Loucy (cell line): ENCODE results near the gene NAPEPLD.

Source experiments
- H2AFZ ChIP-seq: fragments of 200-600 bp; sonication (generic); 2 replicates; pipeline ENCODE4 v1.6.0; 2016; ENCODE audit warnings: antibody characterized with exemption, mild to moderate bottlenecking, low read length, moderate library complexity
- H3F3A ChIP-seq: fragments of 200-600 bp; 2 replicates; pipeline ENCODE4 v1.6.0; 2016; ENCODE audit warnings: antibody characterized with exemption, low read depth, mild to moderate bottlenecking
- H3K27me3 ChIP-seq: fragments of 200-600 bp; sonication (generic); 2 replicates; pipeline ENCODE4 v1.6.1; 2014; ENCODE audit warnings: low read length, mild to moderate bottlenecking; ENCODE audit not compliant: insufficient read depth, poor library complexity, severe bottlenecking
- H3K36me3 ChIP-seq: fragments of 200-600 bp; sonication (generic); 2 replicates; pipeline ENCODE4 v1.6.1; 2016; ENCODE audit warnings: low read length; ENCODE audit not compliant: insufficient read depth
- H3K4me1 ChIP-seq: fragments of 200-600 bp; sonication (generic); 2 replicates; pipeline ENCODE4 v1.5.1; 2014; ENCODE audit warnings: low read length, mild to moderate bottlenecking; ENCODE audit not compliant: insufficient read depth, poor library complexity, severe bottlenecking
- H3K4me2 ChIP-seq: fragments of 200-600 bp; sonication (generic); 2 replicates; pipeline ENCODE4 v1.6.0; 2014; ENCODE audit warnings: antibody characterized with exemption, low read length, low read depth, mild to moderate bottlenecking; ENCODE audit not compliant: poor library complexity, severe bottlenecking
- H3K4me3 ChIP-seq: fragments of 200-600 bp; sonication (generic); 2 replicates; pipeline ENCODE4 v1.5.1; 2014; ENCODE audit warnings: low read length, mild to moderate bottlenecking, mixed read lengths; ENCODE audit not compliant: poor library complexity, severe bottlenecking
- H3K79me2 ChIP-seq: fragments of 200-600 bp; sonication (generic); 2 replicates; pipeline ENCODE4 v1.6.1; 2014; ENCODE audit warnings: low read length; ENCODE audit not compliant: insufficient read depth
- H3K9ac ChIP-seq: fragments of 200-600 bp; sonication (generic); 2 replicates; pipeline ENCODE4 v1.6.0; 2014; ENCODE audit warnings: mild to moderate bottlenecking, low read depth, low read length, moderate library complexity; ENCODE audit not compliant: poor library complexity, severe bottlenecking
- H3K9me2 ChIP-seq: fragments of 200-600 bp; sonication (generic); replicated peaks from 2 replicates; pipeline ENCODE4 v1.6.1; 2016; ENCODE audit warnings: low read depth, low read length, mixed read lengths
- H3K9me3 ChIP-seq: fragments of 200-600 bp; sonication (generic); 2 replicates; pipeline ENCODE4 v1.6.1; 2014; ENCODE audit warnings: mild to moderate bottlenecking, antibody characterized with exemption, low read length, low read depth; ENCODE audit not compliant: insufficient read depth
- H4K20me1 ChIP-seq: fragments of 200-600 bp; sonication (generic); 2 replicates; pipeline ENCODE4 v1.6.0; 2014; ENCODE audit warnings: antibody characterized with exemption, low read length, mild to moderate bottlenecking; ENCODE audit not compliant: insufficient read depth, poor library complexity, severe bottlenecking
- CTCF ChIP-seq: fragments of 200-600 bp; sonication (generic); conservative IDR thresholded peaks from 2 replicates; pipeline ENCODE4 v1.5.1; 2014; ENCODE audit warnings: mild to moderate bottlenecking, antibody characterized with exemption, low read length
- EZH2phosphoT487 ChIP-seq: fragments of 200-600 bp; IDR thresholded peaks from 2 replicates; pipeline ENCODE4 v1.6.1; 2018; ENCODE audit warnings: antibody characterized with exemption, mild to moderate bottlenecking, moderate library complexity, borderline replicate concordance

NAPEPLD gene

GRCh38 chr7:103077318-103077717 lies 71.6 kb downstream of the NAPEPLD start:
- TF ChIP-seq EZH2phosphoT487 (no peak), CTCF (no peak)
- peaks cover 24% of the 10 kb centered on the region for H3K79me2 ChIP-seq
- no peaks in the 10 kb centered on the region for H3K9me2 ChIP-seq

GRCh38 chr7:103076764-103077163 lies 72.1 kb downstream of the NAPEPLD start:
- Histone ChIP-seq H3K9me2 (no peaks in the 10 kb centered on the region), H3K79me2 (peaks cover 24% of the 10 kb centered on the region)

More at GRCh38 chr7:103077318-103077717, 71.6 kb downstream of the NAPEPLD start:
- H4K20me1 ChIP-seq: no peaks in the 10 kb centered on the region
- H3K4me3 ChIP-seq: peak overlapping the region; percentile 88
- H3K9me3 ChIP-seq: no peaks in the 10 kb centered on the region
- peaks cover 37% of the 10 kb centered on the region for H3K4me1 ChIP-seq
- H3K27me3 ChIP-seq: no peaks in the 10 kb centered on the region
- H3K4me2 ChIP-seq: peak overlapping the region; percentile 92
- no peak overlapping the region for H3K9ac ChIP-seq
- no peaks in the 10 kb centered on the region for H3F3A ChIP-seq
- no peaks in the 10 kb centered on the region for H3K36me3 ChIP-seq
- no peak overlapping the region for H2AFZ ChIP-seq

GRCh38 chr7:103075337-103075918 lies 73.5 kb downstream of the NAPEPLD start:
- H3K9ac ChIP-seq: peak overlapping the region; percentile 85
- no peaks in the 10 kb centered on the region for H3K9me3 ChIP-seq
- no peaks in the 10 kb centered on the region for H3K9me2 ChIP-seq
- H2AFZ ChIP-seq: peak overlapping the region; percentile 75
- TF ChIP-seq EZH2phosphoT487: no peak
- TF ChIP-seq CTCF: no peak
- H3F3A ChIP-seq: no peaks in the 10 kb centered on the region
- H3K27me3 ChIP-seq: no peaks in the 10 kb centered on the region
- H3K79me2 ChIP-seq: peaks cover 24% of the 10 kb centered on the region
- H3K36me3 ChIP-seq: no peaks in the 10 kb centered on the region
- H4K20me1 ChIP-seq: no peaks in the 10 kb centered on the region
- peak overlapping the region; percentile 92 for H3K4me2 ChIP-seq
- peak overlapping the region; percentile 88 for H3K4me3 ChIP-seq
- peaks cover 34% of the 10 kb centered on the region for H3K4me1 ChIP-seq

More at GRCh38 chr7:103076764-103077163, 72.1 kb downstream of the NAPEPLD start:
- H3K4me1 ChIP-seq: peaks cover 34% of the 10 kb centered on the region
- H3K9ac ChIP-seq: no peak overlapping the region
- no peaks in the 10 kb centered on the region for H3F3A ChIP-seq
- H3K27me3 ChIP-seq: no peaks in the 10 kb centered on the region
- no peaks in the 10 kb centered on the region for H3K36me3 ChIP-seq
- peak overlapping the region; percentile 88 for H3K4me3 ChIP-seq
- H4K20me1 ChIP-seq: no peaks in the 10 kb centered on the region
- no peaks in the 10 kb centered on the region for H3K9me3 ChIP-seq
- TF ChIP-seq CTCF: no peak
- TF ChIP-seq EZH2phosphoT487: no peak
- H2AFZ ChIP-seq: no peak overlapping the region
- peak overlapping the region; percentile 92 for H3K4me2 ChIP-seq
